B cell (primary cell): ENCODE measurements around the gene CNIH4.

Source experiments
- CTCF ChIP-seq: fragments of 200-600 bp; IDR thresholded peaks from one replicate; pipeline ENCODE4 v1.8.0; 2022; ENCODE audit warnings: antibody characterized with exemption, mild to moderate bottlenecking
- EZH2 ChIP-seq: IDR thresholded peaks from 2 replicates; pipeline ENCODE4 v1.6.1; 2012; ENCODE audit warnings: borderline replicate concordance, low read depth, mild to moderate bottlenecking, moderate library complexity, low read length; ENCODE audit not compliant: insufficient read depth, poor library complexity, severe bottlenecking

GRCh38 chr1:224387302-224387912 lies 30.7 kb downstream of the CNIH4 start:
- TF ChIP-seq CTCF, result no peak
- no peak for TF ChIP-seq EZH2
